Measurements from ENCODE around the gene IRF5. TPM values are rescaled to one million over a fixed set of nuclear protein-coding genes. Genes with fewer than 3 reads are reported as not detected.

Gene IRF5
- total and polyA plus RNA-seq, 7 donors, result 0.44 to 1.6 (median 1.2) TPM

GRCh38 chr7:128946936-128947830, 9.5 kb downstream of the IRF5 start:
- H3K36me3 ChIP-seq (ENCODE audit: insufficient read depth in 1 of 2, low read depth in 1 of 2), result peaks cover under 1 to 3% of the 10 kb centered on the region in 2 donors
- DNase-seq (no peak), ATAC-seq (no peak)
- TF ChIP-seq, protein P1, sequence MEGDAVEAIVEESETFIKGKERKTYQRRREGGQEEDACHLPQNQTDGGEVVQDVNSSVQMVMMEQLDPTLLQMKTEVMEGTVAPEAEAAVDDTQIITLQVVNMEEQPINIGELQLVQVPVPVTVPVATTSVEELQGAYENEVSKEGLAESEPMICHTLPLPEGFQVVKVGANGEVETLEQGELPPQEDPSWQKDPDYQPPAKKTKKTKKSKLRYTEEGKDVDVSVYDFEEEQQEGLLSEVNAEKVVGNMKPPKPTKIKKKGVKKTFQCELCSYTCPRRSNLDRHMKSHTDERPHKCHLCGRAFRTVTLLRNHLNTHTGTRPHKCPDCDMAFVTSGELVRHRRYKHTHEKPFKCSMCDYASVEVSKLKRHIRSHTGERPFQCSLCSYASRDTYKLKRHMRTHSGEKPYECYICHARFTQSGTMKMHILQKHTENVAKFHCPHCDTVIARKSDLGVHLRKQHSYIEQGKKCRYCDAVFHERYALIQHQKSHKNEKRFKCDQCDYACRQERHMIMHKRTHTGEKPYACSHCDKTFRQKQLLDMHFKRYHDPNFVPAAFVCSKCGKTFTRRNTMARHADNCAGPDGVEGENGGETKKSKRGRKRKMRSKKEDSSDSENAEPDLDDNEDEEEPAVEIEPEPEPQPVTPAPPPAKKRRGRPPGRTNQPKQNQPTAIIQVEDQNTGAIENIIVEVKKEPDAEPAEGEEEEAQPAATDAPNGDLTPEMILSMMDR (IDR thresholded peaks at IDR 0.05), result no peak
- WGBS, 3 donors, result 79 to 83% (median 82%) methylated on average over 17 to 22 of the region's 22 CpGs
- no peaks in the 10 kb centered on the region for H3K9me3 ChIP-seq
- intact Hi-C loops (cut with DNase I), result no loop called here
- no peaks in the 10 kb centered on the region for H3K4me1 ChIP-seq
- no peak overlapping the region for H3K27ac ChIP-seq
- no peak overlapping the region for H3K4me3 ChIP-seq
- peaks cover 0 to 8% (median 5%) of the 10 kb centered on the region in 3 donors for H3K27me3 ChIP-seq (ENCODE audit: insufficient read depth in 3 of 3, low read length in 2 of 3)

- Histone ChIP-seq H3K27me3 (ENCODE audit: insufficient read depth in 3 of 3, low read length in 2 of 3) (peaks cover 0 to 5% (median 3%) of the 10 kb centered on the region in 3 donors), H3K9me3 (no peaks in the 10 kb centered on the region), H3K4me3 (no peak overlapping the region), H3K27ac (no peak overlapping the region), H3K36me3 (ENCODE audit: insufficient read depth in 1 of 2, low read depth in 1 of 2) (peaks cover 3 to 7% of the 10 kb centered on the region in 2 donors), H3K4me1 (no peaks in the 10 kb centered on the region)
- 84 to 87% (median 86%) methylated on average over 9 of the region's 9 CpGs for WGBS, 3 donors
- intact Hi-C loops (cut with DNase I), result no loop called here
- ATAC-seq, result peak in 1 of 4 donors; percentile 12
- DNase-seq, result no peak
- TF ChIP-seq, protein P1 (IDR thresholded peaks at IDR 0.05), result no peak
These were observed 10.1 kb downstream of the IRF5 start for GRCh38 chr7:128947854-128948253.

DNA sequence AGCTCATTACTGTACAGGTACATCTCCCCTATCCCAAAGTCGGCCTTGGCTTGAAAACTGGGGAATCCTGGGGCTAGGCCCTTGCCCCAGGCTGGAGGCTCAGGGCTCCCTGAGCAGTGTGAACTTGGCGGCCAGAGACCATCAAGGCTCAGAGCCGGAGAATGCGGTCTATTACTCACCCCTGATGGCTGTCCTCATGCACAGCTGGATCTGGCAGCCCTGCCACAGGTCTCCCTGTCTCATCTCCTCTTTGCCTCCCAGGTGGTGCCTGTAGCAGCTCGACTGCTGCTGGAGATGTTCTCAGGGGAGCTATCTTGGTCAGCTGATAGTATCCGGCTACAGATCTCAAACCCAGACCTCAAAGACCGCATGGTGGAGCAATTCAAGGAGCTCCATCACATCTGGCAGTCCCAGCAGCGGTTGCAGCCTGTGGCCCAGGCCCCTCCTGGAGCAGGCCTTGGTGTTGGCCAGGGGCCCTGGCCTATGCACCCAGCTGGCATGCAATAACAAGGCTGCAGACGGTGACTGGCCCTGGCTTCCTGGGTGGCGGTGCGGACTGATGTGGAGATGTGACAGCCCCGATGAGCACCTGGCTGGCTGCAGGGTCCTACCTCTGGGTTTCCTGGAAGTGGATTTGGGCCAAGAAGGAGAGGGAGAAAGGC, 10.7 kb downstream of the IRF5 start:
- Histone ChIP-seq H3K27me3 (ENCODE audit: insufficient read depth in 3 of 3, low read length in 2 of 3) (peaks cover 0 to 5% (median 2%) of the 10 kb centered on the region in 3 donors), H3K4me1 (no peaks in the 10 kb centered on the region), H3K27ac (no peak overlapping the region), H3K9me3 (no peaks in the 10 kb centered on the region), H3K4me3 (no peak overlapping the region), H3K36me3 (ENCODE audit: insufficient read depth in 1 of 2, low read depth in 1 of 2) (peaks cover 3 to 13% of the 10 kb centered on the region in 2 donors)
- peak in 3 of 4 donors; percentile 19 to 30 (median 28) for ATAC-seq
- 56 to 65% (median 63%) methylated on average over 12 of the region's 12 CpGs for WGBS, 3 donors
- TF ChIP-seq, protein P1 (IDR thresholded peaks at IDR 0.05), result no peak
- intact Hi-C loops (cut with DNase I), result no loop called here
- DNase-seq, result no peak

DNA sequence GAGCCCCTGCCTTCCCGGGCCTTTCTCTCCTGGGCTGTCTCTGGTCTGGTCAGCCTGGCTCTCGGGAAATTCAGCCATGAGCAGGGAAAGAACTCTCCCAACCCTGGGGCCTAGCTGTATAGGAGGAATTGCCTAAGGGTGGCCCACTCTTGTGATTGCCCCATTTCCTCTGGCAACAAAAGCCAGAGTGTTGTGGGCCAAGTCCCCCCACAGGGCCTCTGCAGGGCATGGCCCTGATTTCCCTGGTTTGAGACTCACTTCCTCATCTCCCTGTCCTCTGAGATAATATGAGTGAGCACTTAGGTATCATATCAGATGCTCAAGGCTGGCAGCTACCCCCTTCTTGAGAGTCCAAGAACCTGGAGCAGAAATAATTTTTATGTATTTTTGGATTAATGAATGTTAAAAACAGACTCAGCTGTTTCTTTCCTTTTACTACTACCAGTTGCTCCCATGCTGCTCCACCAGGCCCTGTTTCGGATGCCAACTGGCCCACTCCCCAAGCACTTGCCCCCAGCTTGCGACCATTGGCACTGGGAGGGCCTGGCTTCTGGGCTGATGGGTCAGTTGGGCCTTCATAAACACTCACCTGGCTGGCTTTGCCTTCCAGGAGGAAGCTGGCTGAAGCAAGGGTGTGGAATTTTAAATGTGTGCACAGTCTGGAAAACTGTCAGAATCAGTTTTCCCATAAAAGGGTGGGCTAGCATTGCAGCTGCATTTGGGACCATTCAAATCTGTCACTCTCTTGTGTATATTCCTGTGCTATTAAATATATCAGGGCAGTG, 11.4 kb downstream of the IRF5 start:
- intact Hi-C loops (cut with DNase I), result no loop called here
- H3K36me3 ChIP-seq (ENCODE audit: insufficient read depth in 1 of 2, low read depth in 1 of 2), result peaks cover 8 to 20% of the 10 kb centered on the region in 2 donors
- H3K4me3 ChIP-seq, result no peak overlapping the region
- TF ChIP-seq, protein P1 (IDR thresholded peaks at IDR 0.05), result no peak
- 58 to 69% (median 61%) methylated on average over 4 of the region's 4 CpGs for WGBS, 3 donors
- no peak for DNase-seq
- H3K27me3 ChIP-seq (ENCODE audit: insufficient read depth in 3 of 3, low read length in 2 of 3), result peaks cover 0 to 5% (median 0%) of the 10 kb centered on the region in 3 donors
- peak in 1 of 4 donors; percentile 10 for ATAC-seq
- H3K4me1 ChIP-seq, result no peaks in the 10 kb centered on the region
- no peak overlapping the region for H3K27ac ChIP-seq
- H3K9me3 ChIP-seq, result no peaks in the 10 kb centered on the region
